Right lobe of liver (tissue), 6 donors: ENCODE results near the gene TUT4. TPM values are rescaled to one million over a fixed set of nuclear protein-coding genes. Genes with fewer than 3 reads are reported as not detected.

Experiments used
- ATAC-seq, 4 donors: fragments of 200-7000 bp; cut with Tn5 transposase; one replicate each; pipeline ENCODE4 v1.9.1; 2020; ENCODE audit warnings: mild to moderate bottlenecking in 4 of 4, moderate library complexity in 4 of 4
- DNase-seq, 3 donors: peaks; one replicate each; pipeline ENCODE4 v3.0.0-alpha.2; 2020
- H3K27ac ChIP-seq, 3 donors: fragments of 200-600 bp; one replicate each; pipeline ENCODE4 v1.8.0; 2022
- H3K27me3 ChIP-seq, 2 donors: fragments of 200-600 bp; one replicate each; pipeline ENCODE4 v1.8.0; 2022
- H3K36me3 ChIP-seq, 4 donors: fragments of 200-600 bp; sonication (generic) in 1 of 4; one replicate each; pipeline versions ENCODE4 v1.5.1 to v1.8.0; 2017 to 2022; ENCODE audit warnings: control low read depth in 1 of 4
- H3K4me1 ChIP-seq, 4 donors: fragments of 200-600 bp; sonication (generic) in 1 of 4; one replicate each; pipeline versions ENCODE4 v1.5.1 to v1.8.0; 2017 to 2022; ENCODE audit warnings: control low read depth in 1 of 4
- H3K4me3 ChIP-seq, 3 donors: fragments of 200-600 bp; one replicate each; pipeline ENCODE4 v1.8.0; 2022
- H3K9me3 ChIP-seq, 4 donors: fragments of 200-600 bp; sonication (generic) in 1 of 4; one replicate each; pipeline versions ENCODE4 v1.5.1 to v1.8.0; 2017 to 2022; ENCODE audit warnings: control low read depth in 1 of 4
- CTCF ChIP-seq, 4 donors: fragments of 200-600 bp in 3 of 4; fragments of 450-650 bp in 1 of 4; IDR thresholded peaks; one replicate each; pipeline versions ENCODE4 v1.5.1 to v1.8.0; 2016 to 2022; ENCODE audit warnings: antibody characterized with exemption in 4 of 4, mild to moderate bottlenecking in 2 of 4
- POLR2A ChIP-seq: fragments of 450-650 bp; IDR thresholded peaks from one replicate; pipeline ENCODE4 v1.6.1; 2017; ENCODE audit warnings: antibody characterized with exemption, mild to moderate bottlenecking
- WGBS: methylation state at CpG from one replicate; pipeline ENCODE4 v1.1.6; 2018; ENCODE audit warnings: low coverage, low lambda C conversion rate; ENCODE audit not compliant: insufficient coverage; ENCODE audit errors: missing lambda C conversion rate; 5-methylcytosine and 5-hydroxymethylcytosine counted together
- intact Hi-C, 2 donors: fragments of 100-400 bp; cut with DNase I; formaldehyde crosslinking; loops; one replicate each; pipeline versions ENCODE4 v1.11.2 to v1.14.1; 2022
- total RNA-seq, 6 experiments: library from RNA; depleted of rRNA in 2 of 6; stranded (reverse); fragments of >200 nt in 2 of 6; fragmentation: NEBNext Ultra II Directional in 3 of 6; extraction: Animal tissue kit (Norgen Biotek cat#: 25700) in 3 of 6; gene quantifications; one replicate each; pipeline versions ENCODE4 v1.1.0 to v1.2.4, GENCODE V29; 2016 to 2023
- donor health status: DM: no; HTN: yes; CAD: no.
- donor health status: DM: no; HTN: no; CAD: no.
- donor health status: DM: no; HTN: no; CAD: no.
- donor health status: DM: no; HTN: yes; CAD: no.
- donor health status: DM: no; HTN: yes; CAD: no.

TUT4 gene
- total RNA-seq, 6 experiments from 2014 or later: 16.1 to 33.0 (median 22.8) TPM

- no peak for TF ChIP-seq CTCF (IDR thresholded peaks at IDR 0.05)
- DNase-seq: no peak
- H3K4me1 ChIP-seq: no peaks in the 10 kb centered on the region
- H3K4me3 ChIP-seq: no peak overlapping the region
- H3K27me3 ChIP-seq: no peaks in the 10 kb centered on the region
- WGBS: 95% methylated on average over 2 of the region's 2 CpGs
- peaks cover 0 to 9% (median 1%) of the 10 kb centered on the region in 4 donors for H3K36me3 ChIP-seq
- no peak overlapping the region for H3K27ac ChIP-seq
- intact Hi-C loops: no loop called here
- ATAC-seq: no peak
- H3K9me3 ChIP-seq: no peaks in the 10 kb centered on the region
These were observed 32.7 kb downstream of the TUT4 start for GRCh38 chr1:52520148-52520547.

GRCh38 chr1:52518962-52519361 is 33.9 kb downstream of the TUT4 start:
- Histone ChIP-seq H3K4me1 (no peaks in the 10 kb centered on the region), H3K27ac (no peak overlapping the region), H3K4me3 (no peak overlapping the region), H3K36me3 (peaks cover 0 to 12% (median 0%) of the 10 kb centered on the region in 4 donors), H3K27me3 (no peaks in the 10 kb centered on the region), H3K9me3 (no peaks in the 10 kb centered on the region)
- intact Hi-C loops: no loop called here
- DNase-seq (no peak), ATAC-seq (no peak)
- 96% methylated on average over 2 of the region's 2 CpGs for WGBS
- TF ChIP-seq CTCF (IDR thresholded peaks at IDR 0.05) (no peak), POLR2A (no peak)

GRCh38 chr1:52511851-52512615 is 40.9 kb downstream of the TUT4 start:
- H3K4me3 ChIP-seq: no peak overlapping the region
- H3K27ac ChIP-seq: no peak overlapping the region
- H3K4me1 ChIP-seq: peaks cover 0 to 30% (median 7%) of the 10 kb centered on the region in 4 donors
- intact Hi-C loops: no loop called here
- no peaks in the 10 kb centered on the region for H3K27me3 ChIP-seq
- peaks cover 0 to 13% (median 0%) of the 10 kb centered on the region in 4 donors for H3K36me3 ChIP-seq
- ATAC-seq (no peak), DNase-seq (no peak)
- no peaks in the 10 kb centered on the region for H3K9me3 ChIP-seq
- TF ChIP-seq POLR2A: no peak
- TF ChIP-seq CTCF (IDR thresholded peaks at IDR 0.05): no peak
- 89% methylated on average over 2 of the region's 2 CpGs for WGBS

- peaks cover 0 to 35% (median 8%) of the 10 kb centered on the region in 4 donors for H3K4me1 ChIP-seq
- H3K36me3 ChIP-seq: peaks cover 0 to 13% (median 0%) of the 10 kb centered on the region in 4 donors
- ATAC-seq (no peak), DNase-seq (no peak)
- H3K4me3 ChIP-seq: no peak overlapping the region
- intact Hi-C loops: no loop called here
- 94% methylated on average over 2 of the region's 2 CpGs for WGBS
- H3K27me3 ChIP-seq: no peaks in the 10 kb centered on the region
- TF ChIP-seq POLR2A (no peak), CTCF (IDR thresholded peaks at IDR 0.05) (no peak)
- H3K9me3 ChIP-seq: no peaks in the 10 kb centered on the region
- no peak overlapping the region for H3K27ac ChIP-seq
These were observed 41.5 kb downstream of the TUT4 start for GRCh38 chr1:52511439-52511838.
